Gastroesophageal sphincter (tissue), 3 donors: ENCODE data around the gene MAPK1IP1L.

ENCODE experiments used
- EP300 ChIP-seq: sonication (generic); formaldehyde crosslinking; IDR thresholded peaks from one replicate; pipeline ENCODE4 v1.6.1; 2017; ENCODE audit warnings: antibody characterized with exemption, mild to moderate bottlenecking
- POLR2A ChIP-seq, 2 donors: fragments of 450-650 bp; IDR thresholded peaks; one replicate each; pipeline ENCODE4 v1.6.1; 2017; ENCODE audit warnings: antibody characterized with exemption in 2 of 2, mild to moderate bottlenecking in 2 of 2, moderate library complexity in 1 of 2
- POLR2AphosphoS5 ChIP-seq: sonication (generic); formaldehyde crosslinking; IDR thresholded peaks from one replicate; pipeline ENCODE4 v1.6.1; 2017; ENCODE audit warnings: antibody characterized with exemption
- TF ChIP-seq, protein P1 (sequence below), 4 experiments: fragments of 200-600 bp in 2 of 4; fragments of 450-650 bp in 2 of 4; sonication (generic) in 1 of 4; IDR thresholded peaks; one replicate each; pipeline ENCODE4 v1.5.1; 2017 to 2019; ENCODE audit warnings: antibody characterized with exemption in 4 of 4, mild to moderate bottlenecking in 2 of 4, moderate library complexity in 2 of 4

DNA sequence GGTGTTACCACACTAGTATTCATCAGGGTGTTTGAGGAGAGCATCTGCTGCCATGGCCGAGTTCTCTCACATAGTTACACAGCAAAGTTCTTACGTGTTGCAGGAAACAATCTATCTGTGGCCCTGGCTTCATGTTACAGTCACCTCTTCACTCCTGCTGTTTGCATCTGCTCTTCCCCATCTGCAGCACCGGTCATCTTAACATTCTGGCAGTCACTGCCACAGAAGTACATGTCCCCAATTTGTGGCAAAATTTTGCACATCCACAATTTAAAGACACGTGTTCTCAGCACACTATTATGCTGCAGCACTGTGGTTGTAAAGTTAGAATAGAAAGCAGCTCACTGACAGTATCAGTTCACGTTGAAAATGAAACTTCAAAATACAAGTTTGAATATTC is 23.2 kb downstream of the MAPK1IP1L start:
- TF ChIP-seq, protein P1, sequence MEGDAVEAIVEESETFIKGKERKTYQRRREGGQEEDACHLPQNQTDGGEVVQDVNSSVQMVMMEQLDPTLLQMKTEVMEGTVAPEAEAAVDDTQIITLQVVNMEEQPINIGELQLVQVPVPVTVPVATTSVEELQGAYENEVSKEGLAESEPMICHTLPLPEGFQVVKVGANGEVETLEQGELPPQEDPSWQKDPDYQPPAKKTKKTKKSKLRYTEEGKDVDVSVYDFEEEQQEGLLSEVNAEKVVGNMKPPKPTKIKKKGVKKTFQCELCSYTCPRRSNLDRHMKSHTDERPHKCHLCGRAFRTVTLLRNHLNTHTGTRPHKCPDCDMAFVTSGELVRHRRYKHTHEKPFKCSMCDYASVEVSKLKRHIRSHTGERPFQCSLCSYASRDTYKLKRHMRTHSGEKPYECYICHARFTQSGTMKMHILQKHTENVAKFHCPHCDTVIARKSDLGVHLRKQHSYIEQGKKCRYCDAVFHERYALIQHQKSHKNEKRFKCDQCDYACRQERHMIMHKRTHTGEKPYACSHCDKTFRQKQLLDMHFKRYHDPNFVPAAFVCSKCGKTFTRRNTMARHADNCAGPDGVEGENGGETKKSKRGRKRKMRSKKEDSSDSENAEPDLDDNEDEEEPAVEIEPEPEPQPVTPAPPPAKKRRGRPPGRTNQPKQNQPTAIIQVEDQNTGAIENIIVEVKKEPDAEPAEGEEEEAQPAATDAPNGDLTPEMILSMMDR (IDR thresholded peaks at IDR 0.05), result no peak
- TF ChIP-seq POLR2A (IDR thresholded peaks at IDR 0.05) (no peak), POLR2AphosphoS5 (no peak), EP300 (no peak)
